ES-I3 (cell line): ENCODE data around the gene FKRP.
"Not testable (repeated sequence)": the region's sequence is repeated elsewhere in the genome, so short reads cannot be mapped to it uniquely, and the experiment has no call there.

ENCODE experiments used
- H3K36me3 ChIP-seq: 2 replicates; pipeline ENCODE4 v1.6.1; 2013; ENCODE audit warnings: mild to moderate bottlenecking, low read length, control low read depth, moderate library complexity; ENCODE audit not compliant: insufficient read depth
- H3K4me1 ChIP-seq: 2 replicates; pipeline ENCODE4 v1.6.1; 2013; ENCODE audit warnings: mild to moderate bottlenecking, control low read depth, low read length; ENCODE audit not compliant: insufficient read depth
- H3K9ac ChIP-seq: 2 replicates; pipeline ENCODE4 v1.6.1; 2013; ENCODE audit warnings: low read depth, mild to moderate bottlenecking, low read length, moderate library complexity
- H3K9me3 ChIP-seq: 2 replicates; pipeline ENCODE4 v1.6.1; 2013; ENCODE audit warnings: mild to moderate bottlenecking, low read length, moderate library complexity; ENCODE audit not compliant: control insufficient read depth, insufficient read depth

The FKRP gene

DNA sequence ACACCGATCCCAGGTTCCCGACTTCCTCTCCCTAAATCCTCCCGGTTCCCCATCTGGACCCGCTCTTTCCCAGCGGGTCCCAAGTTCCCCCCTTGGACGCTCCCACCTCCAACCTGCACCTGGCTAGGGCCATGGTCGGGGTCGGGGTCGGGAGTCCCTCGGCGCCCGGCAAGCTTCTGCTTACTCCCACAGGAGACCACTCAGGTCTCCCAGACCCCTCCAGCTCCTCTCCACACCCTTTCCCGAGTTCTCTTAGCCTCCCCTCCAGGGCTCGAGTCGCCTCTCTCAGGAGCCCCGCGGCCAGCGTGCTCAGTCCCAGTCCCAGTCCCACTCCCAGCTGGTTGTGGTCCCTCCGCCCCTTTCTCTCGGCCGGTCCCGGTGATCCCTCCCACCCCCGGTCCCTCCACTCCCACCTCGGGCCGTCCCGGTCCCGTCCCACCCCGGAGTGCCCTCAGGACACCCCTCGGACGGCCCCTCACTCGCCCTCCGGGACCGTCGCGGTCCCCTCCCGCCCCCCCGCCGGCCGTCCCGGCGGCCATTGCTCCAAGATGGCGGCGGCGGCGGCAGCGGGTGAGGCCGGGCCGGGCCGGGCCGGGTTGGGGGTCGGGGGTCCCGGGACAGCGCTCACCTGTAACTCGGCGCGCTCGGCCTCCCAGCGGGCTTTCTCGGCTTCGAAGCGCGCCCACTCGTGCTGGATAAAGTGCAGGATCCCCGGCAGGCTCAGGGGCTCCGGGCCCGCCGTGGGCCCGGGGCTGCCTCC, at the start of gene FKRP:
Gene FKRP, plus strand, starts transcription at position 537 of the 760 bp plus-strand sequence. CDS start 9,394 bp downstream, outside the sequence.
- peak within 1 kb of the TSS; percentile 91 for H3K9ac ChIP-seq
- peaks cover 8% of the 10 kb centered on the region; the same call in 1 of the 2 replicates for H3K4me1 ChIP-seq
- no peaks in the 10 kb centered on the region for H3K9me3 ChIP-seq
- H3K36me3 ChIP-seq, result peaks cover under 1% of the 10 kb centered on the region; the same call in 1 of the 2 replicates

DNA sequence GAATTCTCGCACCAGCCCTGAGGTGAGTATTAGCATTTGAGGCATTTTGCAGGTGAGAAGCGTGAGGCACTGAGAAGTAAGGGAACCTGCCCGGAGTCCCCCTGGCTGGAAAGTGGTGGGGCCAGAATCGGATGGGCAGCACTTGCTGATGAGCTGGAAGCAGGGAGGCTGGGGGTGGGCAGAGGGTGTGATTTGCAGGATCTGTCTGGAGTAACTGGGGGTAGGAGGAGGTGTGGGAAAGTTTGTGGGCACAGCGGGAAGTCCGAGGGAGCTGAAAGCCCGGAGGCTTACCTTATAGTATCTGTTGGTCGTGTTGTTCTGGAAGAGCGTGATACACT, 49.0 kb upstream of the FKRP start:
- Histone ChIP-seq H3K4me1 (peaks cover 5% of the 10 kb centered on the region), H3K36me3 (peaks cover 26% of the 10 kb centered on the region), H3K9me3 (no peaks in the 10 kb centered on the region), H3K9ac (no peak overlapping the region; the same call in 1 of the 2 replicates)

DNA sequence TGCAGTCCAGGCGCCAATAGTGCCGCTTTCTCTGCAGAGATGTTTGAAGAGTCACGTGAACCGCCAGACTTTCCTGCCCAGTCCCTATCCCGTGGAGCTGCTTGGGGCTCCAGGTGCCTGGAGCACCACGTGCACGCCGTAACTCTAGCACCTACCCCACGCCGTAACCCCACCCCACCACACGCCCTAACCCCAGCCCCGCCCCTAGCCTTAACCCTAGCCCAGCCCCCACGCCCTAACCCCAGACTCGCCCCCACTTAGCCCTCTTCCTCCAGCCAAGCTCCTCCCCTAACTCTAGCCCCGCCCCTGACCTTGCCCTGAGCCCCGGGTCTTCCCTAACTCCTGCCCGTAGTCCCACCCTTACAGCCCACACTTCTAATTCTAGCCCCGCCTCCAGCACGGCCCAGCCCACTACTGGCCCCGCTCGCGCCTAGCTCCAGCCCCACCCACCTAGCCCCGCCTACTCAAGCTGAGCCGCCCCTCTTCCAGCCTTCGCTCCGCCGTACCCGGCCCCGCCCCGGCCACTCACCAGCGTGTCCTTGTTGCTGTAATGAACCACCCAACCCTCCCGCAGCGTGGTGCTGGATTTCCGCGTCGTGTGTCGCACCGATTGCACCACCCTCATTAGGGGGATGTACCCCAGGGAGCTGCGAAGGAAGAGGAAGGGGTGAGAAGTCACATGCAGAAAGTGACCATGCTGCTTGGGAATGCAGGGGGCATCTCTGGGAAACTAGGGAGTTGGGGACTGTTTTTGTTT, 48.5 kb upstream of the FKRP start:
- Histone ChIP-seq H3K4me1 (peaks cover 5% of the 10 kb centered on the region), H3K9me3 (no peaks in the 10 kb centered on the region), H3K36me3 (peaks cover 24% of the 10 kb centered on the region), H3K9ac (peak overlapping the region; percentile 32; the same call in 1 of the 2 replicates)

GRCh38 chr19:46698395-46699321, 47.2 kb upstream of the FKRP start:
- Histone ChIP-seq H3K9ac (no peak overlapping the region), H3K4me1 (peaks cover 5% of the 10 kb centered on the region), H3K36me3 (peaks cover 16% of the 10 kb centered on the region), H3K9me3 (no peaks in the 10 kb centered on the region)

- Histone ChIP-seq H3K36me3 (peaks cover 13% of the 10 kb centered on the region), H3K9ac (no peak overlapping the region), H3K9me3 (no peaks in the 10 kb centered on the region), H3K4me1 (peaks cover 5% of the 10 kb centered on the region)
Observed at GRCh38 chr19:46700704-46701103, 45.2 kb upstream of the FKRP start.

DNA sequence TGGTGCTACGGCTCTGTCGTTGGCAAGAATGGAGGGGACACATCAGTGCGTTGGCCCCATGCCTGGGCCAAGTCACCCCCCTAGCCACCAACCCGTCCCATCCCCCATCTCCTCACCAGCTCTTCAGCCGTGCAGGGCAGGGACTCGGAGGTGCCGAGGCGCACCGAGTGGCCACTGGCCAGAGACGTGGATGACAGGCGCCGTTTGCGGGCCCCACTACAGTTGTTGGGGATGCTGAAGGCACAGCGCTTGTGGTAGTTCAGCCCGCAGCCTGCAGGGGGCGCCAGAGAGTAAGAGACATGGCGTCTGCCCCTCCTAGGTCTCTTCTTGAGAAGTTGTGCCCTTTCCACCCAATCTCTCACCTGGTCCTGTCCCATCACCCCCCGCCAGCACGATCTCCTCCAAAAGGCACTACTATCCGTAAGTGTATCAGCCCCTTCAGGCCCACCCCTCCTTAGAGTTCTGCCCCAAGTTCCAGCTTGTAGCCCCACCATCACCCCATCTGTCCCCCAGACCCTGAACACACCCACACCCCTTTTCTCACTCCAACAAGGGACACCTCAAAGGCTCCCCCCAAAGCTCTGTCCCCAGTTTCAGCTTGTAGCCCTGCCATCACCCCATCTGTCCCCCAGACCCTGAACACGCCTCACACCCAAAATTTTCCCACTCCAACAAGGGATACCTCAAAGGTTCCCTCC, 41.3 kb upstream of the FKRP start:
- H3K9me3 ChIP-seq, result no peaks in the 10 kb centered on the region
- H3K4me1 ChIP-seq, result no peaks in the 10 kb centered on the region
- H3K9ac ChIP-seq, result no peak overlapping the region
- peaks cover 13% of the 10 kb centered on the region for H3K36me3 ChIP-seq

- Histone ChIP-seq H3K4me1 (peaks cover 5% of the 10 kb centered on the region; the same call in 1 of the 2 replicates), H3K9ac (no peak overlapping the region), H3K36me3 (no peaks in the 10 kb centered on the region), H3K9me3 (no peaks in the 10 kb centered on the region)
Observed at GRCh38 chr19:46710687-46711086, 35.2 kb upstream of the FKRP start.

- not testable (repeated sequence) for H3K4me1 ChIP-seq, H3K9me3 ChIP-seq, H3K9ac ChIP-seq, H3K36me3 ChIP-seq
Observed at GRCh38 chr19:46712768-46713338, 33.0 kb upstream of the FKRP start.

- peaks cover 5% of the 10 kb centered on the region; the same call in 1 of the 2 replicates for H3K4me1 ChIP-seq
- no peaks in the 10 kb centered on the region for H3K36me3 ChIP-seq
- H3K9ac ChIP-seq, result peak overlapping the region; percentile 91
- H3K9me3 ChIP-seq, result no peaks in the 10 kb centered on the region
Observed at GRCh38 chr19:46713781-46714443, 31.9 kb upstream of the FKRP start.

DNA sequence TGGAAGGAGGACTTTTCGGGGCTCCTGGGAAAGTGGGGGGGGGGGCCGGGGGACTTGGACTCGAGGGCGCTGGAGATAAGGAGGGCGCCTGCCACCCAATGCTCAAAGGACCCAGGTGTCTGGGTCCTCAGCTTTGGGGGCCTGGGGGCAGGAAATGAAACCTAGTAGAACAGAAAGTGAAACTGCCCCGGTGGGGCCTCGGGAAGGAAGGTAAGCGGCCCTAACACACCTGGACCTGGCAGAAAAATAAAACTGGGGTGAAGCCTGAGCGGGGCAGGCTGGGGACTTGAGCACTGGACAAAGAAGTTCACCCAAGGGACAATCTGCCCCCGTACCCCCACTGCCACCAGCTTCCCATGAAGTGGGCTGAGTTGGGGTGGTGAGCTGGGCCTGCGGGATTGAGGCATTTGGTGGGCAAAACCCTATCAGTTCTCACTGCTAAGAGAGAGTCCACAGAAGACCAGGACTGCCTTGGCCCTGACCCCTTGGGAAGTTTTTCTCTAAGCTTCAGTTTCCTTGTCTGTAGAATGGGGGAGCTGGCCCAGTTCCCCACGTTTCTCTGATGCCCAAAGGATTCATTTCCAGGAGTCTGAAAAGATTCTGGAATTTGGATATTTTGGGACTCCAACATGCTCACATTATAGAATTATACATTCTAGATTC, 31.3 kb upstream of the FKRP start:
- H3K9ac ChIP-seq, result peak overlapping the region; percentile 91
- no peaks in the 10 kb centered on the region for H3K36me3 ChIP-seq
- peaks cover 5% of the 10 kb centered on the region; the same call in 1 of the 2 replicates for H3K4me1 ChIP-seq
- no peaks in the 10 kb centered on the region for H3K9me3 ChIP-seq

- H3K4me1 ChIP-seq, result peaks cover 5% of the 10 kb centered on the region; the same call in 1 of the 2 replicates
- H3K9me3 ChIP-seq, result no peaks in the 10 kb centered on the region
- H3K9ac ChIP-seq, result peak overlapping the region; percentile 91
- H3K36me3 ChIP-seq, result no peaks in the 10 kb centered on the region
Observed at GRCh38 chr19:46715620-46715974, 30.3 kb upstream of the FKRP start.

DNA sequence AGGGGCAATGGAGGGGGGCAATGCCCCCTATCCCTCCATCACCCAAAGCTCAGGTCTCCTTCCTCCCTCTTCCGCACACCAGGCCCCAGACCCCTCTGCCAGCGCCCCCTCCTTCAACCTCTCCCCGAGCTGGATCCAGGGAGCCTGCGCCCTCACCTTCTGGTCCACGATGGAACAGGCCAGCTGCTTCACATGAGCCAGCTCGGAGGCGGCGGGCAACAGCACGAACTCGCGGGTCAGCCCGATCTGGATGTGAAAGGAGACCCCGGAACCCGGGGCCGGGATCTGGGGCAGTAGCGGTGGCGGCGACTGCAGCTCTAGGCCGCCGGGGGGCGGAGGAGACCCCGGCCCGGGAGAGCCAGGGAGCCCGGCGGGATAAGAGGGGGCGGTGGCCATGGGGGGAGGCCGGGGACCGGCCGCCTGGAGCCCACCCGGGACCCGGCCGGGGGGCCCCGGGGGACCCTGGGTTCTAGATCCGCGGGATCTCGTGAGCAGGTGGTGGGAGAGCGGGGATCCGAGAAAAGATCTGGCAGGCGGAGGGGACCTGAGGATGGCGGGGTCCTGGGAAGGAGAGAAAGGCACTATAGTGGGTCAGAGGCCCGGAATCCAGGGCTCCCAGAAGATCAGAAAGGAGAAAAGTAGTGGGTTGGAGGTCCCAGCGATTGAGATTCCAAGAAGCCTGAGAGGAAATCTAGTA, 29.7 kb upstream of the FKRP start:
- Histone ChIP-seq H3K9ac (peak overlapping the region; percentile 91), H3K9me3 (no peaks in the 10 kb centered on the region), H3K4me1 (peaks cover 5% of the 10 kb centered on the region; the same call in 1 of the 2 replicates), H3K36me3 (no peaks in the 10 kb centered on the region)
